Measurements from ENCODE around the gene CASKIN2. TPM values are rescaled to one million over a fixed set of nuclear protein-coding genes. Genes with fewer than 3 reads are reported as not detected.
A peak's percentile ranks its signal among the peaks of the same experiment; 100 is the strongest.

The CASKIN2 gene
- total RNA-seq, 1 donor from 2014 or later, result 2.2 TPM

DNA sequence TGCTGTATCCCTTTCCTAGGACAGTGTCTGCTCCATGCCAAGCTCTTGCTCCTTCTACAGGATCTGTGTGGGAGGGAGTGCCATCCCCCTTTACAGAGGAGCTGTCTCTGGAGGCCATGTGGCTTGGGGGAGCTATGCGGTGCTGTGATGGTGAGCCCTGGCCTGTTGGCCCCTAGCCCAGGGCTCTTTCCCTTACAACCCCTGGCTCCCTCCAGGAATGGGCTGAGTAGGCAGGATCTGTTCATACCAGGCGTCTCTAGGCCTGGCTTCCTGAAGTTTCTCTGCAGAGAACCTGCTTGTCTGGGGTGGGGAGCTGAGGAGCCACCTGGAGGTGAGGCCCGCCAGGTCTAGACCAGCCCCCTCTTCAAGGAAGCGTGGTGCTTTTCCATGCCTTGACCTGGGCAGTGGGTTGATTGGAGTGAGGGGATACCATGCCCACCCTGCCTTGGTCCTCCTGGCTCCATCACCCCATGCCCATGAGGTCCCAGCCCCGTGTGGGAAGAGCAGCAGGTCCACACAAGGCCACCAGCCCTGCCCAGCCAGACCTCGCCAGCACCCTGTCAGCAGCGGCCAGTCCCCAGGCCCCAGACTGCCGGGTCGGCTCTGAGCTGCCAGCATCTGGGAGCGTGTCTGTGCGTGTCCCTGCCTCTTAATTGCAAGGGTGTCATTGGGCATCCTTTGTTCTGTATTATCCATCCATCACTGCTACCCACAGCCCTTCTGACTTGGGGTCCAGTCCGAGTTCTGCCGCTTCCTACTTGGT is 24.8 kb upstream of the CASKIN2 start:
- no peak overlapping the region for H3K27ac Mint-ChIP-seq
- no peaks in the 10 kb centered on the region for H3K9me3 Mint-ChIP-seq

DNA sequence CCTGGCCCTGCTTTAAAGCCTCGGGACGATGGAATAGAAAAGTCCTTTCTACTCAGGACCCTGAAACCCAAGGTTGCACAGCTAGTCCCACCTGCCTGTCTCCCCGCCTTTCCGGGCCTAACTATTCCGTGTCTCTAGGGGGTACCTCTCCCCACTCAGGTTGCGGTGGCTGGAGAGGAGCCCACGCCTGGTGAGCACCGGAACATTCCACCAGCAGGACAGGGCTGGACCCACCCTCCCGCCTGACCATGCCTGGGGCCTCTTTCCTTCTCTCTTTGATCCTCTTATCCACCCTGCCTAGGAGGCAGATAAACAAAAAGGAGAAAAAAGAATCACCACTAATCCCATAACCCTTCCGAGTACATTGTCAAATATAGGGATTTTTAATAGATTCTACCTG is 21.0 kb upstream of the CASKIN2 start:
- H3K27ac Mint-ChIP-seq, result no peak overlapping the region

More for the DNA sequence above, 24.8 kb upstream of the CASKIN2 start:
- no peak for DNase-seq (ENCODE audit: low spot score)
- intact Hi-C loops (cut with micrococcal nuclease), result no loop called here
- H3K4me1 Mint-ChIP-seq (ENCODE audit: low read depth), result peaks cover 6% of the 10 kb centered on the region
- no peak overlapping the region for H3K4me3 Mint-ChIP-seq (ENCODE audit: low read depth)
- H3K27me3 Mint-ChIP-seq (ENCODE audit: low read depth), result no peaks in the 10 kb centered on the region
- no peaks in the 10 kb centered on the region for H3K36me3 Mint-ChIP-seq (ENCODE audit: low read depth)

DNA sequence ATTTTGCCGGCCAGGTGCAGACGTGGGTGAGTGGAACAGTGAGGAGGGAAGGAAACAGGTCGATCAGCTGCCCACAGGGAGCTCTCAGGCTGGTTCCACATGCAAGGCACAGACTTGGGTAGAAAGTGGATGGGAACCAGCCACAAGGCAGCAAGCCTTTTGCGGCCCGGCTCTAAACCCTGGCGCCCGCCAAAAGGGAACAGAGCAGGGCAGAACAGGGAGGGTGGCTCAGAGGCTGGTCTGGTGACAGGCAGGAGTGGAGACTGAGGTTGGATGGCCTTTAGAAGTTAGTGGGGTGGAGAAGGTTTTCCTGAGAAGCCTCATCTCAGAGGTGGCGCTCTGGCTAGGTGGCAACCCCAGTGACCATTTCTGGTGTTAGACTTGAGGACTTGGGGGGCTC is 20.5 kb upstream of the CASKIN2 start:
- Mint-ChIP-seq H3K9me3 (no peaks in the 10 kb centered on the region), H3K36me3 (ENCODE audit: low read depth) (peaks cover 4% of the 10 kb centered on the region)
- intact Hi-C loops (cut with micrococcal nuclease), result no loop called here

More for the DNA sequence above, 21.0 kb upstream of the CASKIN2 start:
- intact Hi-C loops (cut with micrococcal nuclease), result no loop called here
- Mint-ChIP-seq H3K36me3 (ENCODE audit: low read depth) (peaks cover 4% of the 10 kb centered on the region), H3K27me3 (ENCODE audit: low read depth) (no peaks in the 10 kb centered on the region), H3K9me3 (no peaks in the 10 kb centered on the region), H3K4me1 (ENCODE audit: low read depth) (peaks cover 20% of the 10 kb centered on the region), H3K4me3 (ENCODE audit: low read depth) (no peak overlapping the region)
- DNase-seq (ENCODE audit: low spot score), result no peak

DNA sequence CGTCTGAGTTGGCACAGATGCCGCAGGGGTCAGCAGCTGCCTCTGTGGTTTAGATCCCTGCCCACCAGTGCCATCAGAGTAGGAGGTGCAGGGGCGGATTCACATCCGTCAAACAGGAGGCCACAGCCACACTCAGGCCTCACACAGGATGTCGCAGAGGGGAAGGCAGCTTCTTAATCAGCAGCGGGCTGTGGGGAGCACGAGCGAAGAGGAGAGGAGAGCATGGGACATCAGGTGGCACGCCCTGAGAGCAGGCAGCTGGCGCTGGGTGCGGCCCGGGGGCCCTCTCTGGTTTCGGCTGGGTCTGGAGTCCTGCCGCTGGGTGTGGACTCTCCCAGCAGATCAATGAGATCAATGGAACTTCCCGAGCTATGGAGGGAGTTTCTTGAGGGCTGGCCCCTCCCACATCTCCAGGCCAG is 19.8 kb upstream of the CASKIN2 start:
- Mint-ChIP-seq H3K4me1 (ENCODE audit: low read depth) (peaks cover 20% of the 10 kb centered on the region), H3K9me3 (no peaks in the 10 kb centered on the region), H3K4me3 (ENCODE audit: low read depth) (peak overlapping the region; percentile 17), H3K27me3 (ENCODE audit: low read depth) (no peaks in the 10 kb centered on the region), H3K27ac (peak overlapping the region; percentile 88), H3K36me3 (ENCODE audit: low read depth) (peaks cover 4% of the 10 kb centered on the region)
- DNase-seq (ENCODE audit: low spot score), result peak; percentile 62
- intact Hi-C loops (cut with micrococcal nuclease), result no loop called here

More for the DNA sequence above, 20.5 kb upstream of the CASKIN2 start:
- Mint-ChIP-seq H3K27ac (peak overlapping the region; percentile 51), H3K4me1 (ENCODE audit: low read depth) (peaks cover 20% of the 10 kb centered on the region), H3K27me3 (ENCODE audit: low read depth) (no peaks in the 10 kb centered on the region), H3K4me3 (ENCODE audit: low read depth) (no peak overlapping the region)
- DNase-seq (ENCODE audit: low spot score), result no peak

DNA sequence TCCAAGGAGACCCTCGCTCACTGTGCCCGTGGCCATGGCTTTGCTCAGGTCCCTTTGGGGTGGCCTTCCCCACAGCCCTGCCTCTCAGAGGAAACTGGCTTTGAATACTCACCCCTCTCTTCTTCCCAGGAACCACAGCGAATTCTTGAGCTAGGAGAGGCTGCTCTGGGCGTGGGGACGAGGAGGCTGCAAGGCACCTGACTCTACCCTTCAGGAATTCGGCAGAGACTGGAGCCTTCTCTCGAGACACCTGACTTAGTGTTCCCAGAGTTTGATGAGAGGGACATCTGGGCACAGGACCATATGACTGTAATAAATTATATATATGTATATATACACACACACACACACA is 16.4 kb upstream of the CASKIN2 start:
- Mint-ChIP-seq H3K4me3 (ENCODE audit: low read depth) (no peak overlapping the region), H3K36me3 (ENCODE audit: low read depth) (peaks cover 4% of the 10 kb centered on the region), H3K4me1 (ENCODE audit: low read depth) (peaks cover 23% of the 10 kb centered on the region), H3K27ac (no peak overlapping the region), H3K9me3 (no peaks in the 10 kb centered on the region), H3K27me3 (ENCODE audit: low read depth) (peaks cover 5% of the 10 kb centered on the region)
- DNase-seq (ENCODE audit: low spot score), result no peak
- intact Hi-C loops (cut with micrococcal nuclease), result no loop called here

DNA sequence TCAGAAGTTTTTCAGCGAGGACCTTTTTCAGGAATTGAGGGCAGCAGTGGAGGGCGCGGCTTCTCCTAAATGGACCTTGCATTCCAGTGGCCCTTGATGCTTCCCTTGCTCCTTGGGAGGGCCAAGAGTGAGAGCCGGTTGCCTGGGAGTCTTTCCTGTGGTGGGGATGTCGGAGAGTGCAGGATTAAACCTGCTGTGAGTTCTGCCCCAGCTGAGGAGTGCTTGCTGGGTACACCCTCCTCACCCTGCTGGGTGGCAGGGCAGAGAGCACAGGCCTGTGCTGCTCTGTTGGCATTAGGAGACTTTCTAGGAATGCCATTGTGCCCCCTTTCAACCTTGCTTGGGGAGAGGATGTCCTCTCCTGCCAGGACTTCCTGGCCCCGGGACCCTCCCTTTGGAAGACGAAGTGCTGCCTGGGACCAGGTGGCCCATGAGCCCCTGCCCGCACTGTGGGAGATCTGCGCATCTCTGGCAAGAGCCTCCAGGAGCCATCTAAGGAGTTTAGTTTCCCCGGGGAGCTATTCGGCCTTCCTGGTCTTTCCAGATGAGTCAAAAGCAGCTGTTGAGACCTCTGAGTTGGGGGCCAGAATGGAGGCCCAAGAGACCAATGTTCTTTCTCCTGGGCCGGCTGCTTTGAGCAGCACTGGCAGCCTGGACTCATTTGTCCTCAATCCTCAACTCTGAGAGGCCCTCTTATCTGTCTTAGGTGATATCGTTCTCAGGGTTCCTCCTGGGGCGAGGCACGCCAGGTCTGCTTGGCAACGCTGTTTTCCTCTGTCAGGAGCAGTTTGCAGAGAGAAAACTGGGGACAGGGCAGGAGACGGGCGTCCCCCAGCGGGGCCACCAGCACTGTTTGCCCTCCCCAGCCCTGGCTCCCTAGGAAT is 15.7 kb upstream of the CASKIN2 start:
- H3K4me1 Mint-ChIP-seq (ENCODE audit: low read depth), result peaks cover 28% of the 10 kb centered on the region
- DNase-seq (ENCODE audit: low spot score), result no peak
- peaks cover 4% of the 10 kb centered on the region for H3K36me3 Mint-ChIP-seq (ENCODE audit: low read depth)
- no peak overlapping the region for H3K27ac Mint-ChIP-seq
- H3K4me3 Mint-ChIP-seq (ENCODE audit: low read depth), result no peak overlapping the region
- no peaks in the 10 kb centered on the region for H3K9me3 Mint-ChIP-seq
- H3K27me3 Mint-ChIP-seq (ENCODE audit: low read depth), result peaks cover 11% of the 10 kb centered on the region
- intact Hi-C loops (cut with micrococcal nuclease), result no loop called here

DNA sequence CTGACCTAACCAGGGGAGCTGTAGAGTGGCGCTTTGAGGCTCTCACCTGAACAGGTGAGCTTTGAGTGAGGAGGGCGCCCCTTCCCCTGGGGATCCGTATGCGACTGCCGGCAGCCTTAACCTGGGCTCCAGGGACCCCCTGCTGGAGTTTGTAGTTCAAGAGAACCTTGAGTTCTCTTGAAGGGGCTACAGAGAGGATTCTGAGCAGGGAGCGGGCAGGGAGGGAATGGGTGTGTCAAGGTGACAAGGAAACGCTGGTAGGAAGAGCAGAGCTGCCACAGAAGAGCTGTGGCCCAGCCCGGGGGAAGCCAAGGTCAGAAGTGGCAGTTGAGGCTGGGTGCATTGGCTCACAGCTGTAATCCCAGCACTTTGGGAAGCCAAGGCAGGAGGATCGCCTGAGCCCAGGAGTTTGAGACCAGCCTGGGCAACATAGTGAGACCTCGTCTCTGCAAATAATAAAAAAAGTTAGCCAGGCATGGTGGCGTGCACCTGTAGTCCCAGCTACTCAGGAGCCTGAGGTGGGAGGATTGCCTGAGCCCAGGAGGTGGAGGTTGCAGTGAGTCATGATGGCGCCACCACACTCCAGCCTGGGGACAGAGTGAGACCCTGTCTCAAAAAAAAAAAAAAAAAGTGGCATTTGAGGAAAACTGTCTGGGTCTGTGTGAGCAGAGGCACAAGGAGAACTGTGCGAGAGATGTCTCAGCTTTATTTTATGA is 11.4 kb upstream of the CASKIN2 start:
- H3K27ac Mint-ChIP-seq, result no peak overlapping the region
- peaks cover 12% of the 10 kb centered on the region for H3K4me1 Mint-ChIP-seq (ENCODE audit: low read depth)
- intact Hi-C loops (cut with micrococcal nuclease), result no loop called here
- no peaks in the 10 kb centered on the region for H3K9me3 Mint-ChIP-seq
- H3K27me3 Mint-ChIP-seq (ENCODE audit: low read depth), result peaks cover 11% of the 10 kb centered on the region
- peak overlapping the region; percentile 54 for H3K4me3 Mint-ChIP-seq (ENCODE audit: low read depth)
- H3K36me3 Mint-ChIP-seq (ENCODE audit: low read depth), result peaks cover 25% of the 10 kb centered on the region
- no peak for DNase-seq (ENCODE audit: low spot score)

DNA sequence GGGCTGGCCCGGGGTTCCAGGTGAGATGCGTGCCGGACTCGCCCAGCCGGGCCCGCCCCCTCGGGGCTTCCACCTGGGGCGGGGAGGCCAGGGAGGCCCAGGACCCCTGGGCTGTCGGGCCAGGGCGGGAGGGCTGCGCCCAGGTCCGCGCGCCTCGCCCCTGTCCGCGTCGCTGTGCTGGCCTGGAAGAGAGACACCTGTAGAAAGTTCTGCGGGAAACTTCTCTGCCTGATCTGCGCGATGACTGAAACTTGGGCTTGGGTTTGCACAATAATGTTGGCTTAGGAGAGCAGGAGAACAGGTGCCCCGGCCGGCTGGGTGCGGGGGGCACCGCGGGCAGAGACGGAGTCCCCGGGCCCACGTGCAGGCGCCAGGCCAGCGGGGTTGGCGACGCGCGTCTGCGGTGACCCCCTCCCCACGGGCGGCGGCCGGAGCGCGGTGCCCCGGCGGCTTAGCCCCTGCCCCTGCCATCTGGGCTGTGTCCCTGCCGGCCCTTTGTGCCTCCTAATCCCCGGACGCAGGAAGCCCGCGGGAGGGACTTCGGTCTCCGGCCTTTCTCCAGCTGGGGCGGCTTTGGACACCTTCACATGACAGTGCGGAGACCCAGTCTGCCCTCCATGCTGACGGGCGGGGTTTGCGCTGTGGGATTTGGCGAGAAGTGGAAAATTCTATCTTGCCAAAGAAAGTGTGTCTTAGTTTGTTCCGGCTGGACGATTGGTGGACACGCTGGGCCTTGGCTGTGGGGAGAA is 10.6 kb upstream of the CASKIN2 start:
- DNase-seq (ENCODE audit: low spot score), result no peak
- Mint-ChIP-seq H3K27ac (no peak overlapping the region), H3K36me3 (ENCODE audit: low read depth) (peaks cover 31% of the 10 kb centered on the region), H3K4me1 (ENCODE audit: low read depth) (peaks cover 12% of the 10 kb centered on the region), H3K4me3 (ENCODE audit: low read depth) (peak overlapping the region; percentile 54), H3K27me3 (ENCODE audit: low read depth) (peaks cover 11% of the 10 kb centered on the region), H3K9me3 (no peaks in the 10 kb centered on the region)
- intact Hi-C loops (cut with micrococcal nuclease), result loop anchor here (1.0 to 2.0 kb wide), 2 partner anchors 10 to 63 kb away; partner anchors contain the start of gene TSEN54

DNA sequence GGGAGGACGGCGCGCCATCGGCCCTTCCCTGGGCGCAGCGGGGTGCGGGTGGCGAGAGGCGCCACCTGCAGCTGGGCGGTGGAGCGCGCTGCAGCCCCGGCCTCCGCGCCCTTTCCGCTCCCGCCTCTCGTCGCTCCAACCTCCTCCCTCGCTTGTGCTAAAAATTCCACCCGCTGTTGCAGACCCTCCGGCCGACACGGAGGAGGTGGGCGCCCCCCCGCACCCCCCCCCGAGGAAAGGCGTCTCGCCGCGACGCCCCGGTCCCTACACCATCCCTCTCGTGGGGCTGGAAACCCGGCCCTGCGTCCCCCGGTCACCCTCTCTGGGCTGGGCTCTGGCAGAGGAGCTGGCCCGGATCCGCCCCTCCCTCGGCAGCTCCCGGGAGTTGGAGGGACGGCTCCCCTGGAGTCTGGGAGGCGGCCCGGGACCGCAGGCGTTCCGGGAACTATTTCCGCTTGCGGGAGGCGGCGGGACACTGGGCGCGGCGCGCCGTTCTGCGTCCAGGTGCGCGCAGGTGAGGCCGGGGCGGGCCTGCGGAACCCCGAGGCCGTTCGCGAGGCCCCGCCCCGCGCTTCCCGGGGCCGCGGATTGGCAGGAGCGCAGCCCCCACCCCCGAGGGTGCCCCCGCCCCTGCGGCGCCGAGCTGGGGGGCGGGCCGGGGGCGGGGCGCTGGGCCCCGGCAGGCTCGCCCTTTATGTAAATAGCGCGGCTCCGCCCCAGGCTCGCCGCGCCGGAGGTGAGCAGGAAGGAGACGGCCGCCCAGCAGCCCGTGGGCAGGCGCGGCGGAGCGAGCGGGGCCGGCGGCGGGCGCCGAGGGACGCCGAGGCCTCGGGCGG is 9.9 kb upstream of the CASKIN2 start, which contains the start of gene LLGL2:
TSS of gene LLGL2 (plus strand) at position 728 of the 836 bp plus-strand sequence. CDS start 17,730 bp downstream, outside the sequence.
- peaks cover 12% of the 10 kb centered on the region for H3K4me1 Mint-ChIP-seq (ENCODE audit: low read depth)
- H3K4me3 Mint-ChIP-seq (ENCODE audit: low read depth), result peak within 1 kb of the TSS; percentile 54
- DNase-seq (ENCODE audit: low spot score), result peak; percentile 77
- no peak within 1 kb of the TSS for H3K27ac Mint-ChIP-seq
- no peaks in the 10 kb centered on the region for H3K9me3 Mint-ChIP-seq
- peaks cover 35% of the 10 kb centered on the region for H3K36me3 Mint-ChIP-seq (ENCODE audit: low read depth)
- intact Hi-C loops (cut with micrococcal nuclease), result loop anchor here (1.0 to 2.0 kb wide), 2 partner anchors 9 to 64 kb away; partner anchors contain the start of gene TSEN54
- peaks cover 11% of the 10 kb centered on the region for H3K27me3 Mint-ChIP-seq (ENCODE audit: low read depth)

DNA sequence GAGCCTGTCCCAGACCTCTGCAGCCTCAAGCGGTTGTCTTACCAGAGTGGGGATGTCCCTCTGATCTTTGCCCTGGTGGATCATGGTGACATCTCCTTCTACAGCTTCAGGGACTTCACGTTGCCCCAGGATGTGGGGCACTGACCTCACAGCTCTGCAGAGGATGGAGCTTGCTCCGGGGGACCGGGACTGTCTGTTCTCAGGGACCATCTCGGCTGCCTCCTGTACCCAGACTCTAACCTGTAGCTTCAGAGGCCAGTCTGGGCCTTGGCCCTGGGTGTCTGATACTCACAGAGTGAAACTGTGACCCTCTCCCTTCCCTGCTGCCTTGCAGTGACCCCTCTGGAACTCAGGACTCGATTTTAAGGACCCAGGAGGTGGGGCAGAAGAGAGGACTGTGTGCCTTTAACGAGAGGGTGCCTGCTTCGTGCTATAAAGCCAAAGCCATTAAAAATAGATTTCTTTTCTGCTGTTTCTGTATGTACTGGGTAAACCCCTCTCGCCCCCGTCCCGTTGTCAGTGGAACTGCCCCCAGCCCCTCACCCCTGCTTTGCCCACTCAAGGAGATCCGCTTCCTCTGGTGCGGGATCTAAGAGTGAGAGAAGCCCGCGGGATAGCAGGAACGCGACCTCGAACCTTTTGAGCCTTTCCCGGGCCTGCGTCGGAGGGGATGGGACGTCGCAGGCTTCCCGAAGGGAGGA is 9.1 kb upstream of the CASKIN2 start:
- Mint-ChIP-seq H3K9me3 (no peaks in the 10 kb centered on the region), H3K4me3 (ENCODE audit: low read depth) (no peak overlapping the region), H3K36me3 (ENCODE audit: low read depth) (peaks cover 40% of the 10 kb centered on the region), H3K27ac (no peak overlapping the region), H3K27me3 (ENCODE audit: low read depth) (peaks cover 11% of the 10 kb centered on the region), H3K4me1 (ENCODE audit: low read depth) (peaks cover 14% of the 10 kb centered on the region)
- DNase-seq (ENCODE audit: low spot score), result no peak
- intact Hi-C loops (cut with micrococcal nuclease), result loop anchor here (2.0 kb wide), 1 partner anchor 64 kb away; no protein-coding TSS in a partner anchor

DNA sequence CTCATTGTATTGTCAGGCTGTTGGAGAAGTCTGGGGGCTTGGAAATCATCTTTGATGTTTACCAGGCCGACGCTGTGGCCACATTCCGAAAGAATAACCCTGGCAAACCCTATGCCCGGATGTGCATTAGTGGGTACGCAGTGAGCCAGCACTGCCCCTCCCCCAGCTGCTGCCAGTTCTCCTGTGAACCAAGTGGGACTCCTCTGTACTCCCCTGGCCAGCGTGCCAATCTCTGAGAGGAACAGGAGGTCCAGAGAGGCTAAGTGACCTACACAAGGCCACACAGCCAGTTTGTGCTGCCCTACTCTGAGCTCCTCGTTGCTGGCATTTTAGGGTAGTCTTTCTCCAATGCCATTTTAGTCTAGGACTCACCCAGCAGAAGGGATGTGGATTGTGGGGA is 8.3 kb upstream of the CASKIN2 start:
- peaks cover 18% of the 10 kb centered on the region for H3K4me1 Mint-ChIP-seq (ENCODE audit: low read depth)
- no peak overlapping the region for H3K4me3 Mint-ChIP-seq (ENCODE audit: low read depth)
- DNase-seq (ENCODE audit: low spot score), result no peak
- peaks cover 47% of the 10 kb centered on the region for H3K36me3 Mint-ChIP-seq (ENCODE audit: low read depth)
- H3K27ac Mint-ChIP-seq, result no peak overlapping the region
- H3K27me3 Mint-ChIP-seq (ENCODE audit: low read depth), result peaks cover 11% of the 10 kb centered on the region
- H3K9me3 Mint-ChIP-seq, result no peaks in the 10 kb centered on the region
- intact Hi-C loops (cut with micrococcal nuclease), result loop anchor here (2.0 kb wide), 1 partner anchor 65 kb away; no protein-coding TSS in a partner anchor

Data from activated T-helper 2 cell treated with anti-CD3 and anti-CD28 coated beads, Interferon-gamma antibody, Interleukin-2, Interleukin-4, amounts not matched to agents 10 μg/mL and 5 μg/mL and 100 μg/mL, durations not matched to agents 14 hours and 24 hours and 36 hours (primary cell).